DMS153 (cell line): Measurements from ENCODE around the gene RAD50.

Source experiments
- DNase-seq: peaks from one replicate; lab custom pipeline; 2025; lab: John Stamatoyannopoulos, UW

RAD50 gene

GRCh38 chr5:132661231-132662003, 104.6 kb downstream of the RAD50 start:
- no peak for DNase-seq

GRCh38 chr5:132662004-132662401, 105.2 kb downstream of the RAD50 start:
- DNase-seq: no peak

- DNase-seq: no peak
These were observed 106.4 kb downstream of the RAD50 start for GRCh38 chr5:132662925-132663770.

- DNase-seq: no peak
These were observed 107.3 kb downstream of the RAD50 start for GRCh38 chr5:132663771-132664695.

- no peak for DNase-seq
These were observed 108.0 kb downstream of the RAD50 start for GRCh38 chr5:132664696-132665209.

- no peak for DNase-seq
These were observed 108.8 kb downstream of the RAD50 start for GRCh38 chr5:132665574-132666080.

GRCh38 chr5:132666310-132667123, 109.7 kb downstream of the RAD50 start:
- DNase-seq: no peak

GRCh38 chr5:132667309-132667708, 110.5 kb downstream of the RAD50 start:
- no peak for DNase-seq

- no peak for DNase-seq
These were observed 111.3 kb downstream of the RAD50 start for GRCh38 chr5:132667761-132668705.

- no peak for DNase-seq
These were observed 112.1 kb downstream of the RAD50 start for GRCh38 chr5:132668706-132669454.

GRCh38 chr5:132669455-132669820, 112.7 kb downstream of the RAD50 start:
- no peak for DNase-seq

GRCh38 chr5:132669966-132670882, 113.4 kb downstream of the RAD50 start:
- DNase-seq: no peak

- DNase-seq: no peak
These were observed 114.2 kb downstream of the RAD50 start for GRCh38 chr5:132671000-132671399.

- no peak for DNase-seq
These were observed 116.7 kb downstream of the RAD50 start for GRCh38 chr5:132673488-132673887.

GRCh38 chr5:132673939-132674630, 117.3 kb downstream of the RAD50 start, which contains the start of gene IL4:
TSS of gene IL4 (plus strand) at chr5:132673989. CDS start at chr5:132674051, 62 bp downstream.
- no peak for DNase-seq

GRCh38 chr5:132674671-132675506, 118.1 kb downstream of the RAD50 start:
- no peak for DNase-seq
